Left renal pelvis (tissue), 4 donors: ENCODE data around the gene CTBP2. TPM values are rescaled to one million over a fixed set of nuclear protein-coding genes. Genes with fewer than 3 reads are reported as not detected.

Source experiments
- polyA plus RNA-seq, 4 donors: library from polyadenylated mRNA; unstranded; fragments of 120-200 nt; gene quantifications; one replicate each; pipeline ENCODE4 v1.2.1, GENCODE V29; 2013; ENCODE audit not compliant: insufficient read length in 4 of 4

The CTBP2 gene
- polyA plus RNA-seq, 4 donors = 44.4 to 90.5 (median 87.6) TPM

Other genes with a start within 250 kb of the CTBP2 start
- gene ZRANB1, start 218.4 kb downstream of the CTBP2 start, polyA plus RNA-seq = 10 to 100 TPM; 27.2 to 31.4 (median 30.1) TPM